Mononuclear cell (primary cell): Measurements from ENCODE around the gene GPLD1. TPM values are rescaled to one million over a fixed set of nuclear protein-coding genes. Genes with fewer than 3 reads are reported as not detected.

ENCODE experiments used
- total RNA-seq: library from RNA; depleted of rRNA; stranded (reverse); fragments of >200 nt; gene quantifications from one replicate; pipeline ENCODE4 v1.2.3, GENCODE V29; 2012

GPLD1 gene
- total RNA-seq, 1 donor, result 0.42 TPM

Other genes starting within 250 kb of the GPLD1 start
- gene DCDC2, start 131.5 kb downstream of the GPLD1 start, total RNA-seq, result 0.10 TPM
- 6.7 TPM for gene MRS2, start 86.6 kb downstream of the GPLD1 start, total RNA-seq
- 2.4 TPM for gene ALDH5A1, start 5.4 kb upstream of the GPLD1 start, total RNA-seq
- 0.10 TPM for gene KIAA0319, start 156.6 kb upstream of the GPLD1 start, total RNA-seq
- gene TDP2, start 177.3 kb upstream of the GPLD1 start, total RNA-seq, result 24.8 TPM
- 0.31 TPM for gene ACOT13, start 177.5 kb upstream of the GPLD1 start, total RNA-seq
- 81.6 TPM for gene C6orf62, start 229.6 kb upstream of the GPLD1 start, total RNA-seq